Stimulated activated CD8-positive, alpha-beta memory T cell treated with anti-CD3 and anti-CD28 coated beads, Interleukin-4, amount 100 ng/mL, for 4 hours (primary cell): ENCODE results near the gene PLEKHH1.

Source experiments
- DNase-seq, 2 donors: peaks; one replicate each; pipeline ENCODE4 v3.0.0-alpha.2; 2020; ENCODE audit warnings: low read depth in 2 of 2, low spot score in 1 of 2

PLEKHH1 gene

GRCh38 chr14:67562025-67562775 is 29.1 kb downstream of the PLEKHH1 start:
- no peak for DNase-seq

GRCh38 chr14:67562776-67563150 is 29.7 kb downstream of the PLEKHH1 start:
- DNase-seq: no peak

DNA sequence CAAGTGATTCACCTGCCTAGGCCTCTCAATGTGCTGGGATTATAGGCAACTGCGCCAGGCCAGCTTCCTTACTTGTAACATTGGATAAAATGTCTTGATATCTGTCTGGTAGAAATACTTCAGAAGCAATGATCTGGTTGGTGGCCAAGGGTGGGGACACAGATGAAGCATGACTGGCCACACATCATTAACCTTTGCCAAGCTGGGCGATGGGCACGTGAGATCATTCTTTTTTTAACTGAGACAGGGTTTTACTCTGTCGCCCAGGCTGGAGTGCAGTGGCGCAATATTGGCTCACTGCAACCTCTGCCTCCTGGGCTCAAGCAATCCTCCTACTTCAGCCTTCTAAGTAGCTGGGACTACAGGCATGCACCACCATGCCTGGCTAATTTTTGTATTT is 31.1 kb downstream of the PLEKHH1 start:
- DNase-seq: no peak

GRCh38 chr14:67566908-67567307 is 33.8 kb downstream of the PLEKHH1 start:
- no peak for DNase-seq

- DNase-seq: no peak
These were observed 34.6 kb downstream of the PLEKHH1 start for GRCh38 chr14:67567654-67568053.

GRCh38 chr14:67569011-67569650 is 36.0 kb downstream of the PLEKHH1 start:
- no peak for DNase-seq

- no peak for DNase-seq
These were observed 36.7 kb downstream of the PLEKHH1 start for GRCh38 chr14:67569651-67570290.

DNA sequence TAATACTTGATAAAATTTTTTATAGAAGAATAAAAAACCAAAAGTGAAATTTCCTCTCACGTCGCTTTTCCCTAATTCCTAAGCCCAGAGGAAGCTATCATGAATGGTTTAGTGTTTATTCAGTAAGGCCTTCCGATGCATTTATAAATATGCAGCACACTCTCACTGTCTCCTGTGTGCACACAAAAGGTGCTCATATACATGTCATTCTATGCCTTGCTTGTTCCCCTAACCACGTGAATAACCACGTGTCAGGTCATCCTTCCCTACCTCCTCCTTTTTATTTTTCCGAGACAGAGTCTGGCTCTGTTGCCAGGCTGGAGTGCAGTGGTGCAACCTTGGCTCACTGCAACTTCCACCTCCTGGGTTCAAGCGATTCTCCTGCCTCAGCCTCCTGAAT is 37.4 kb downstream of the PLEKHH1 start:
- DNase-seq: no peak

DNA sequence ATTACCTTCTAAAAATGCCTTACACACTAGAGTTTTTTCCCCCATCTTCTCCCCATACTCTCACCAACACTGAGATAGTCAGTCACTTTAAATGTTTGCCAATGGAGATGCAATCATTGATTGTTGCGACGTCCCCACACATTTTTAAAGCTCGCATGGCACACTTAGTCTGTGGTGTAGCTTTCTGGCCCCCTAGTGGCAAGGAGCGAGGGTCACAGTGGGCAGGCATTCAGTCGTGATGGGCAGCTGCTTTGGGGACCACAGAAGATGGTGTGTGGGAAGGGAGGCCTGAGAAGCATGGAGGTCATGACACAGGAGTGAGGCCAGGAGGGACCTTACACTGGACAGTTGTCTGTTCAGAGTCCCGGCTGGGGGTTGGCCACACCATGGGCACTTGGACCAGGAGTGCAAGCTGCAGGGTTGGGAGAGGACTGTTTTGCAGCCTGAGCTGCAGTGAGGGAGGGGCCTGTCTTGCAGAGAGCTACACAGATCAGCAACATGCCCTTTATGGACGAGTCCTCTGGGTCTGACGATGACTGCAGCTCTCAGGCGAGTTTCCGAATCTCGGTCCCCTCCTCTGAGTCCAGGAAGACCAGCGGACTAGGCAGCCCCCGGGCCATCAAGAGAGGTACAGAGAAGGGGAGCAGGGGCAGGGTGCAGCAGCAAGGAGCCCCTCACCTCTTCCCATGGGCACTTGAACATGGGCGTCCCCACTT is 38.3 kb downstream of the PLEKHH1 start:
- DNase-seq: peak; percentile 27 to 42

- DNase-seq: no peak
These were observed 38.9 kb downstream of the PLEKHH1 start for GRCh38 chr14:67571991-67572323.

- DNase-seq: no peak
These were observed 39.5 kb downstream of the PLEKHH1 start for GRCh38 chr14:67572608-67573007.

DNA sequence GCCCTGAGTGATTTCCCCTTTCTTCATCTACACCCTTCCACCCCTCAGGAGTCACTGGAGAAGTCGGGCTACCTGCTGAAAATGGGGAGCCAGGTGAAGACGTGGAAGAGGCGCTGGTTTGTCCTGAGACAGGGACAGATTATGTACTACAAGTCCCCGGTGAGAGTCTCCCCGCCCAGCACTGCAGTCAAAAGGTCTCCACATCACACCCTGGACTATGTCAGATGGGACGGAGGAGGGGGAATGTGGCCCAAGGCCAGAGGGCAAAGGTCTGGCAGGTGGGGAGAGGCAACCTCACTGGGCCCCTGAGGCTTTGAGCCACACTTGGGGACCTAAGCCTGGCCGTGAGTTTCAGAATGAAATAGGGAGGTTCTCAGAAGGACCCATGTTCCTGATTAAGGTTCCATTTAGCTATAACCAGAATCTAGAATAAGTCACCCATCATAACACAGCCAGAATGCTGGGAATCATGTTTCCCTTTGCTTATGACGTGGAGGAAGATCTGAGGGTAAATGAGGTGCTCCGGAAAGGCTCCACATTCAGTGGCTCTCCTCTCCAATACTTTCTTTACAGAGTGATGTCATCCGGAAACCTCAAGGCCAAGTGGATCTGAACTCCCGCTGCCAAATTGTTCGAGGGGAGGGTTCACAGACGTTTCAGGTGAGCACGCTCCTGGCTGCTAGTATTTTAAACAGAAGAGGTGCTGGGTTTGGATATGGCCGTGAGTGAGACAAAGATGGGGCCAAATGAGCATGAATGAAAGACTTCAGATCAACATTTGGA is 40.3 kb downstream of the PLEKHH1 start:
- DNase-seq: no peak

- no peak for DNase-seq
These were observed 41.1 kb downstream of the PLEKHH1 start for GRCh38 chr14:67574156-67574555.

GRCh38 chr14:67574806-67575205 is 41.7 kb downstream of the PLEKHH1 start:
- no peak for DNase-seq

GRCh38 chr14:67575684-67576083 is 42.6 kb downstream of the PLEKHH1 start:
- DNase-seq: no peak

DNA sequence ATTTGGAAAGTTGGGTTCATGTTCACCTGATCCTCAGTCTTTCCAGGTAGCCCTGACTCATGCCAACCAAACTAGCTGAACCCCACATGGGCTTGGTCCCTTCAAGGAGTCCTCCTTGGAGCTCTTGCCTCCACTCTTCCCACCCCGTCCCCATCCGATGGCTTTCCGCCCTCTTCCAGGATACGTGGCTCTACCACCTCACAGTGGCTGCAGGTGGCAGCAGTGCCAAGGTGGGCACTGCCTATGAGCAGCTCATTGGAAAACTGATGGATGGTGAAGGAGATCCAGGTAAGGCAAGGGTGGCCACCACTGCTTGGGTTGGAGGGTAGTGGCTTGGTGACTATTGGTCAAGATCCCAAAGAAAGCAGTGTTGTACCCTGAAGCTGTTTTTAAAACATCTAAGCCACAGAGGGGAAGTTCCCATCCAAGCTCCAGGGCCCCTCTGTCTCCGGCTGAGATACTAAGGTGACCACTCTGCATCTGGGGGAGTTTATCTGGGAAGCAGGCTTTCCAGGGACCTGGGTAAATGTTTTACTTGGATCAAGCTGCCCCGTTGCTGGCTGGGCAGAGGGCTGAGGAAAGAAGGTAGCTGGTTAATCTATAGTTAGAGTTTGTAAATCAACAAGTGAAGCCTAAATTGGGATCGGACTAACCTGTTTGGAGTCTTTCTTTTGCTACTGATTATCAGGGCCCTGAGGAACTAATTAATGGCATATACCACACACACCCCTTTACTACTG is 43.3 kb downstream of the PLEKHH1 start:
- DNase-seq: no peak

- DNase-seq: no peak
These were observed 44.2 kb downstream of the PLEKHH1 start for GRCh38 chr14:67577181-67577808.

DNA sequence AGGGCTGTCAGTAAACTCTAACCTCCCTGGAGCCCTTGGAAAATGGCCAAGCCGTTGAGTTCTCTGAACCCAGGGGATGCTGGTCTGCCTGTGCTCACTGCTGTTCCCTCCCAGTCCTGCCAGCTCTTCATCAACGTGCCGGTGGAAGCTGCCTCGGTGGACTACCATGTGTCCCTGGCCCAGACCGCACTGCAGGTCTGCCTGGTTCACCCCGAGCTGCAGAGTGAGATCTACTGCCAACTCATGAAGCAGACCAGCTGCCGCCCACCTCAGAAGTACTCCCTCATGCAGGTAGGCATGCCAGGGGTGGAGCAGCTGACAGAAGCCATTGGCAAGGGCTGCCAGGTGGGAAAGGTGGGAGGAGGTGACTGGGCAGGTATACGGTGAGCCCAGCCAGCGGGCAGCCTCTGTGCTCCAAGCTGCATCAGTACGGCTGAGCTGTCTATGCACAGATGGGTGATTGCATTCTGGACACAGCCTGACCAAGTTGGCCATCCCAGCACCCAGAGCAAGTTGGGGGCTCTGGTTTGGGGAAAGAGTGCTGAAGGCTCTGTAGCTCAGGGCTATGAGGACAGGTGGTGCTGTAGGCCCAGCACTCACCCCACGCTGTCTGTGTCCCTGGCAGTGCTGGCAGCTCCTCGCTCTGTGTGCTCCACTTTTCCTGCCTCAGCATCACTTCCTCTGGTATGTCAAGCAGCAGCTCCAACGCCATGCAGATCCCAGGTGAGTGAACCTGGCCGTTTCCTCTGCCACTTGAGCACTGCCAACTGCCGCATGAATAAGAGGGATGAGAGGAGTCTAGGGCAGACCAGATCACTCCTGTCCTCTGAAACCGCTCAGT is 45.0 kb downstream of the PLEKHH1 start:
- DNase-seq: no peak

DNA sequence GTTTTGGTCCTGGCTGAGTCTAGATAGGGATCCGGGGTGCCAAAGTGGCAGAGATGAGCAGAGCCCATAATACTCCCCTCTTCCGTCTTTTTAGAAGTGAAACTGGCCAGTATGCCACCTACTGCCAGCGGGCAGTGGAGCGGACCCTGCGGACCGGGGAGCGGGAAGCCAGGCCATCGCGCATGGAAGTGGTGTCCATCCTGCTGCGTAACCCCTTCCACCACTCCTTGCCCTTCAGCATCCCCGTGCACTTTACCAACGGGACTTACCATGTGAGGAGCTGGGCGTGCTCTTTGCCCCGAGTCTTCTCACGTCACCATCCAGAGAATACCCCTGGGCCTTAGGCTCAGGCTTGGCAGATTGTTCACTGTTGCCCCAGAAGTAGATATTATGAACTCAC is 46.0 kb downstream of the PLEKHH1 start:
- no peak for DNase-seq
